Retinal pigment epithelial cell (primary cell): ENCODE results near the gene KCNB1.

Experiments used
- DNase-seq: peaks from one replicate; pipeline ENCODE4 v3.0.0-alpha.2; 2010; ENCODE audit warnings: low read depth
- H3K4me3 ChIP-seq: 2 replicates; pipeline ENCODE4 v1.5.1; 2011; ENCODE audit warnings: mild to moderate bottlenecking, low read length, control low read depth, moderate library complexity
- TF ChIP-seq, protein P1 (sequence below): conservative IDR thresholded peaks from 2 replicates; pipeline ENCODE4 v1.5.1; 2011; ENCODE audit warnings: low read depth, low read length, control low read depth, inconsistent platforms

The KCNB1 gene

DNA sequence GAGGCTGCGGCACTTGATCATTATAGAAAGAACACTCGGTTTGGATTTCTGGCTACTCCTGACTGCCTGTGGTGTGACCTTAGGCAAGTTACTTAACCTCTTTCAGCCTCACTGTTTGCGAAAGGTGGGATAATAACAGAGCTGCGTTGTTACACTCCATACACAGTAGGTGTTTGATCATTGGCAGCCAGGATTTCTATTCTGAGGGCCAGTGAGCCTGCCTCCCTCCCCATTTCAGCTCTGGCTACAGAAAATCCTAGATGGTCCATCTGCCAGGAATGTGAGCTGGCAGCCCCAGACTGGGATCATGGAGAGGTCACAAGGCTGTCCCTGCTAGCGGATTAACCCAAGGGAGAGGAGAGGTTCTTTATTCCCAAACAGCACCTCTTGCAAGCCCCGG is 2.7 kb downstream of the KCNB1 start:
- TF ChIP-seq, protein P1, sequence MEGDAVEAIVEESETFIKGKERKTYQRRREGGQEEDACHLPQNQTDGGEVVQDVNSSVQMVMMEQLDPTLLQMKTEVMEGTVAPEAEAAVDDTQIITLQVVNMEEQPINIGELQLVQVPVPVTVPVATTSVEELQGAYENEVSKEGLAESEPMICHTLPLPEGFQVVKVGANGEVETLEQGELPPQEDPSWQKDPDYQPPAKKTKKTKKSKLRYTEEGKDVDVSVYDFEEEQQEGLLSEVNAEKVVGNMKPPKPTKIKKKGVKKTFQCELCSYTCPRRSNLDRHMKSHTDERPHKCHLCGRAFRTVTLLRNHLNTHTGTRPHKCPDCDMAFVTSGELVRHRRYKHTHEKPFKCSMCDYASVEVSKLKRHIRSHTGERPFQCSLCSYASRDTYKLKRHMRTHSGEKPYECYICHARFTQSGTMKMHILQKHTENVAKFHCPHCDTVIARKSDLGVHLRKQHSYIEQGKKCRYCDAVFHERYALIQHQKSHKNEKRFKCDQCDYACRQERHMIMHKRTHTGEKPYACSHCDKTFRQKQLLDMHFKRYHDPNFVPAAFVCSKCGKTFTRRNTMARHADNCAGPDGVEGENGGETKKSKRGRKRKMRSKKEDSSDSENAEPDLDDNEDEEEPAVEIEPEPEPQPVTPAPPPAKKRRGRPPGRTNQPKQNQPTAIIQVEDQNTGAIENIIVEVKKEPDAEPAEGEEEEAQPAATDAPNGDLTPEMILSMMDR: no peak
- H3K4me3 ChIP-seq: no peak overlapping the region
- no peak for DNase-seq

DNA sequence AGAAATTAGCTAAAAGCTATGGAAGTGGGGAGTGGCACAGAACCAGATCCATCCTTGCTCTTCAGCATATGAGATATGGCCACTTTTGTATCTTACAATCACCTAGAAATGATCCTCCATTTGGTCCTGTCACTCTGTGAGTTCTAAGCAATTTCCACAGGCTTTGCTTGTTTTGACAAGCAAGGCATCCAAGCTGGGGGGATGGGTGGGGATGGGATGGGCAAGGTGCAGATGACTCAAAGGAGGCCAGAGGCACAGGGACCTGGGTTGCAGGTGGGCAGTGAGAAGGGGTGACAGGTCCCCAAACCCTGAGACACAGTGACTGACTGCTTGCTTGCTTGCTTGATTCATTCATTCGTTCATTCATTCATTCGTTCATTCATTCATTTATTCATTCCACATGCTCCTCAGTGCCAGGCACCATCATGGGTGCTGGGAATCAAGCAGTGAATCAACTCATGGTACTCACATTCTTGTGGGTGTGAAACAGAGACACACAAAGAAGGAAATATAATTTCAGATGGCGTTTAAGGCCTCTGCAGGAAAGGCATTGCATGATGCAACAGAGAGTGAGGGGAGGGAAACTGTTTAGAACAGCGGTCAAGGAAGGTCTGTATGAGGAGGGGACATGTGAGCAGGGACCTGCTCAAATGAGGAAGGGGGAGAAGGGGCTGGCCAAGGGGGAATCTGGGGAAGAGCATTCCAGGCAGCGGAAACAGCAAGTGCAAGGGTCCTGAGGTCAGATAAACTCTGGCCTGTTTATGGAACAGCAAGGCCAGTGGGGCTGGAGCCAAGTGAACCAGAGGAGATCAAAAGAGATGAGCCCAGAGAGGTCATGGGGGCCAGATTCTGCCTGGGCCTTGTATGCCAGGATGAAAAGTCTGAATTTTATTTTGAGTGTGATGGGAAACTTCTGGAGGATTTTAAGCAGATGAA is 3.4 kb downstream of the KCNB1 start:
- TF ChIP-seq, protein P1: no peak

DNA sequence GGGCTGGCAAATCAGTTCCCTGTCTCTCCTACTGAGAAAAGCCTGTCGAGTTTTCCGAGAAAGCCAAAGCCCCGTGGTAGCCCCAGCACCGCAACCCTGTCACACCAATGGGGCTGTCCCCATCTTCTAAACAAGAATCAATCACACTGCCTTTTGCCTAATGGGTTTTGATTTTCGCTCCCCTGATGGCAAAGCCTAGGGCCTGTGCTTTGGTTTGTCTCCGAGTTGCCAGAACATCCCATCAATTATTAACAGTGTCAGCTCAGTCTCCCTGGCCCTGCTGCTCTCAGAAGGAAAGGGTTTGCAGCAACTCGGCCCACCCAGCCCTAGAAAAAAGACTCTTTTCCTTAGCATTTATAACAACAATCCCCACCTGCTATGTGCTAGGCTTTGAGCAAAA is 4.2 kb downstream of the KCNB1 start:
- H3K4me3 ChIP-seq: no peak overlapping the region
- TF ChIP-seq, protein P1: no peak
- no peak for DNase-seq

More for the DNA sequence above, 3.4 kb downstream of the KCNB1 start:
- no peak overlapping the region for H3K4me3 ChIP-seq
- DNase-seq: no peak

DNA sequence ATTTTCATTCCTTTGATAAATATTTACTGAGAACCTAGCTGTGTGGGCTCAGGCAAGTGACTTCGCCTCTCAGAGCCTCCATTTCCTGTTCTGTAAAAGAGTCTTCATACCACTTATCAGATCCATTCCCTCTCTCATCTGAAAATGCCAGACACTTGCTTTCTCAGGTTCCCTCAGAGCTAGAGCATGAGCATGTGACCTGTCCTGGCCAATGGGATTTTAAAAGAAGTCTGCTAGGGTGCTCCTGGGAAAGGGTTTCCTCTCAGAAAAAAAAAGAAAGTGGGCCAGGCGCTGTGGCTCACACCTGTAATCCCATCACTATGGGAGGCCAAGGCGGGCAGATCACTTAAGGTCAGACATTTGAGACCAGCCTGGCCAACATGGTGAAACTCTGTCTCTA is 5.3 kb downstream of the KCNB1 start:
- TF ChIP-seq, protein P1: no peak

DNA sequence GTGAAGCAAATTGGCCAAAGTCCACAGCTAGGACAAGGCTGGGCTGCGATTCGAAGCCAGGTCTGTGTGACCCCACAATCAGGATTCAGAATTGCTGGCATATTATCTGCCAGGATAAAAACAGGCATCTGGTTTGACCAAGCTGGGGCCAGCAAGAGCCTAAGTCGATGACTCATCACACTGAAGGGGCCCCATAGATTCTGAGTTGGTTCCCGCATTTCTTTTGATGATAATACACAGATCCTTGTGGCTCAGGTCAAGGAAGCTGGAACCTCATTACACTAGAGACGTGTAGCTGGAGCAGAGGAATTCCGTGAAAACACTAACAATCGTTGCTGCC is 6.5 kb downstream of the KCNB1 start:
- TF ChIP-seq, protein P1: no peak
- DNase-seq: no peak
- H3K4me3 ChIP-seq: no peak overlapping the region

More for the DNA sequence above, 5.3 kb downstream of the KCNB1 start:
- DNase-seq: no peak
- no peak overlapping the region for H3K4me3 ChIP-seq

DNA sequence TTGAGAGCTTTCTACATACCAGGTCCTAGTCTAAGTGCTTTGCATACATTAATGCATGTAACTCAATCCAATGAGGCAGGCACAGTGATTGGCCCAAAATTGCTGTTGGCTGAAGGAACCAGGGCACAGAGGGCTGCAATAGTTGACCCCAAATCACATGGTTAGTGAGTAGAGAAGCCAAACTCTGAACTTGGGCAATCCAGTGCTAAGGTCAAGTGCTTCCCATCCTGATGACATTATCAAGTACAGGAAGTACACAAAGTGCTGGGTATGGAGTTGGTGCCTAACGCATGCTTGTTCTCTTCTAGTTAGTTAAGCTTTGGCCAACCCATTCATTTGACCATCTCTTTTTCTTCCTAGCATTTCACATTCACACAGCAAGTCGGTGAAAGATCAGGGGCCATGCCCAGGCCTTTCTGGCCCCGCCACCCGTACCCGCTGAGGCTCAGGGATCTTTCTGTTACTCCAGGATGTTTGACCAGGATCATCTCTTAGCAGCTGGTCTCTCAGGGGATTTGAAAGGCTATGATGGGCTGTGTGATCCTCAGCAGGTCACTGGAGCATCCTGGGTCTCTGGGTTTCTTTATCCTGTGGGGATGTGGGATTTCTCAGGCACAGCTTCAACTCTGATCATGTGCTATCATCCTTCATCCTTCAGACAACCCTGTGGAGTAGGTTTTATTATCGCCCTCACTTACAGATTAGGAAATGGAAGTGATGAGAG is 7.0 kb downstream of the KCNB1 start:
- TF ChIP-seq, protein P1: no peak
- no peak for DNase-seq
- H3K4me3 ChIP-seq: no peak overlapping the region

DNA sequence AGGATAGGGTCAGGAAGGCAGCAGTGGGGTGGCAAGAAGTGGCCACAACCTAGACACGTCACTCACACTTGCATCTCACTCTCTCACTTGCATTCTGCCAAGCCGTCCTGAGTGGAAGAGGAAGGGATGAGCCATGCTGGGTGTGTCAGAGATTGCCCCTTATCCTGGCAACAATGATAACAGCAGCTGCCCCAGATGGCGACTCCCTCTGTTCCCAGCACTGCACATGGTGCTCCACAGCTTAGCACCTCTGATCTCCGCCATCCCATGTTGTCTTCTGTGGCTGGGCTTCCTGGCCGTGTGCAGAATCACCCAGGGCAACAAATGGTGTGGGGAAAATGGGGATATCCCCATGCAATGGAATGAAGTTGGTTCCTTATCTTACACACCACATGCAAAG is 11.1 kb downstream of the KCNB1 start:
- no peak overlapping the region for H3K4me3 ChIP-seq
- DNase-seq: no peak
- TF ChIP-seq, protein P1: no peak
